ENCODE data around the gene CEP192.

DNA sequence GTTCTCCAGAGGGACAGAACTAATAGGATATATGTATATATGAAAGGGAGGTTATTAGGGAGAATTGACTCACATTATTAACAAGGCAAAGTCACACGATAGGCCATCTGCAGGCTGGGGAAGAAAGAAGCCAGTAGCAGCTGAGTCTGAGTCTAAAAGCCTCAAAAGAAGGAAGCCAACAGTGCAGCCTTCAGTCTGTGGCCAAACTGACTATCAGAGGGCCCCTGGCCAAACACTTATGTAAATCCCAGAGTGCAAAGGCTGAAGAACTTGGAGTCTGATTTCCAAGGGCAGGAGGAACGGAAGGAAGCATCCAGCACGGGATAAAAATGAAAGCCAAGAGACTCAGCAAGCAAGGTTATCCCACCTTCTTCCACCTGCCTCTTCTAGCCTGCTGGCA is 119.4 kb downstream of the CEP192 start:
- TF ChIP-seq, protein P1, sequence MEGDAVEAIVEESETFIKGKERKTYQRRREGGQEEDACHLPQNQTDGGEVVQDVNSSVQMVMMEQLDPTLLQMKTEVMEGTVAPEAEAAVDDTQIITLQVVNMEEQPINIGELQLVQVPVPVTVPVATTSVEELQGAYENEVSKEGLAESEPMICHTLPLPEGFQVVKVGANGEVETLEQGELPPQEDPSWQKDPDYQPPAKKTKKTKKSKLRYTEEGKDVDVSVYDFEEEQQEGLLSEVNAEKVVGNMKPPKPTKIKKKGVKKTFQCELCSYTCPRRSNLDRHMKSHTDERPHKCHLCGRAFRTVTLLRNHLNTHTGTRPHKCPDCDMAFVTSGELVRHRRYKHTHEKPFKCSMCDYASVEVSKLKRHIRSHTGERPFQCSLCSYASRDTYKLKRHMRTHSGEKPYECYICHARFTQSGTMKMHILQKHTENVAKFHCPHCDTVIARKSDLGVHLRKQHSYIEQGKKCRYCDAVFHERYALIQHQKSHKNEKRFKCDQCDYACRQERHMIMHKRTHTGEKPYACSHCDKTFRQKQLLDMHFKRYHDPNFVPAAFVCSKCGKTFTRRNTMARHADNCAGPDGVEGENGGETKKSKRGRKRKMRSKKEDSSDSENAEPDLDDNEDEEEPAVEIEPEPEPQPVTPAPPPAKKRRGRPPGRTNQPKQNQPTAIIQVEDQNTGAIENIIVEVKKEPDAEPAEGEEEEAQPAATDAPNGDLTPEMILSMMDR (IDR thresholded peaks at IDR 0.05) = no peak
- TF ChIP-seq POLR2A (IDR thresholded peaks at IDR 0.05) (no peak), EP300 (IDR thresholded peaks at IDR 0.05) (no peak)

Data from tibial nerve (tissue), 4 donors.